NCI-H2196 treated with DMSO at 0.1 percent for 48 hours (cell line): ENCODE data around the gene PLEKHM3.

Experiments used
- DNase-seq: peaks from one replicate; lab custom pipeline; 2025; ENCODE audit not compliant: unreplicated experiment; lab: John Stamatoyannopoulos, UW

PLEKHM3 gene, protein sequence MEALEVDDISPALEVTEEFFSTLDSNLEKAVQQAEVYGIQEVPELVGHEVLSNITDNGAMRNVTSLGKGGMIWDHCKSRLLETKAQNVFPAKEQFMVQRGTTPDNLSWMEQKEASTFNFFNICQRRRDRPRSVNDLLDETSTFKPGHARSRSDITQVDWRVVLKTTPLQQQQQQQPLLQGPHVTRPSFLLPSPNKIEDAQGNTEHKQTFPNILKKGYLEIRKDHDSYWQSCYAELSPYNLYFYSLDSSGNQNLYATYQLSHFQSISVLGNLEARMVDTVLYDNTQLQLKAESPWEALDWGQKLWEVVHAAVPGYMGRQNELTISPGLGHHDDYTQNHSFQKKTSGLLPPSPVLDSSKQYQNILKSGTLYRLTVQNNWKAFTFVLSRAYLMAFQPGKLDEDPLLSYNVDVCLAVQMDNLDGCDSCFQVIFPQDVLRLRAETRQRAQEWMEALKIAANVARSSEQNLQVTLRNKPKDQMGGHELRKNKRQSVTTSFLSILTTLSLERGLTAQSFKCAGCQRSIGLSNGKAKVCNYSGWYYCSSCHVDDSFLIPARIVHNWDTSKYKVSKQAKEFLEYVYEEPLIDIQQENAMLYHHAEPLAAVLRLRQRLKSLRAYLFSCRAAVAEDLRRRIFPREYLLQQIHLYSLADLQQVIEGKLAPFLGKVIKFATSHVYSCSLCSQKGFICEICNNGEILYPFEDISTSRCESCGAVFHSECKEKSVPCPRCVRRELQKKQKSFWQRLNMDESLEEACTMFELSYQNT

DNA sequence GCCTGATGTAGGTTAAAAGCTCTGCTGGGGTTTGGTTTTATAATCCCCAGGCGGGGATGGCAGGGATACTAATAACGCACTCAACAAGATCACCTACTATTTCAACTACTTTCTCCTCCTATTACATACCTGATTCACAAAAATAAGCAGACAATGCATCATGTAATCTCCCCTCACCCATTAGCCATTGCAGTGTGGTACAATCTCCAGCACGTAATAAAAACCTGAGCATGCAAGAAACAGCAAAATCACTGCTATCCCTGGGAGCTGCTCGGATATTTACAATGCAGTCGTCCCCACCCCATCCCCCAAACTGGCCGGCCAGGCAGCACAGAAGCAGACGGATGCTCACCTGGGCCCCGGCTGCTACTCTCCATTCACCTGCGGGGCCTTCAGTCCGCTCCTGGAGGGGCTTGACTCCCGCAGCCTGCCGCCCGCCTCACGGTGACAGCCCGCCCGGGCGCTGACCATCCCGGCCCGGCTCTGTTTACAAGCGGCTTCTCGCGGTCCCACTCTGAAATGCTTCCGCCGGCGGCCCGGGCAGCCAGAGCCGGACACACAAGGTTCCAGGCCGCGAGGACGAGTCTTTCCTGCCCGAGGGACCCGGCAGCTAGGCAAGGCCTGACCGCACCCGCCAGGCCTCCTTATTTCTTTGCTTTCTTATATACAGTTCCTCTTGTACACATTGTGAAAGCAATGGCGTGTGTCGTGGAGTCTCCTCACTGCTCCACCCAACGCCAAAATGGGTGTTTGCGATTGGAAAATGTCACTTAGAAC is at the start of gene PLEKHM3:
TSS of gene PLEKHM3 (minus strand) at position 491 of the 777 bp plus-strand sequence. CDS start 23,888 bp downstream, outside the sequence.
- peak; percentile 44 for DNase-seq

DNA sequence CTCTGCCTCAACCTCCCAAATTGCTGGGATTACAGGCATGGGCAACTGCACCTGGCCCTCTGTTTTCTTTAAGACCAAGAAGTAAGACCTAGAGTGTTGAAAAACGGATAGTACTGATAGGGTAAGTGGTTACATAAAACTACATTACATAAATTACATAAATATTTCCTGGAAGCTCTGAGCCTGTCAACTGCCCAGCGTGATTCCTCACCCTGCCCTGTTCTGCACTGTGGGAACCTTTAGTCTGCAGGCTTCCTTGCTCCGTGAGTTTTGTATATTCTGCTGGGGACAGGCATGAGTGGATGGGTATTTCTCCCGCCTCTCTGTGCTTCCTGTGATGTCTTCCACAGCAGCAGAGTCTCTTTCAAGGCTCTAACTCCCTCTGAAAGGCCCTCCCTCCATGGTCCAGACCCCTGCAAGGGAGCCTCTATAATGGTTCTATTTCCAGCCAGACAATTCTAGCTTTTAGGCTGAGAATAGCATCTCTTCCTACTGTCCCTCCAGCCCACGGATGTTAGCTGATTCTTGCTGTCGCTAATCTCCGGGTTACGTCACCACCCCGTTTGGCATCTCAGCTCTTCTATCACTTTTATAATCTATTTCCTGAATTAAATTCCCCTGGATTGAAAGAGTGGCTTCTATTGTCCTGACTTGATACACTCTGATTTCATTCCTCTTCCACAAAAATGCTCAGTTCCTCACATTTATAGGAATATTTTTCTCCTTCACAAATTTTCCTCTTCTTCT is 49.5 kb upstream of the PLEKHM3 start:
- DNase-seq: no peak

DNA sequence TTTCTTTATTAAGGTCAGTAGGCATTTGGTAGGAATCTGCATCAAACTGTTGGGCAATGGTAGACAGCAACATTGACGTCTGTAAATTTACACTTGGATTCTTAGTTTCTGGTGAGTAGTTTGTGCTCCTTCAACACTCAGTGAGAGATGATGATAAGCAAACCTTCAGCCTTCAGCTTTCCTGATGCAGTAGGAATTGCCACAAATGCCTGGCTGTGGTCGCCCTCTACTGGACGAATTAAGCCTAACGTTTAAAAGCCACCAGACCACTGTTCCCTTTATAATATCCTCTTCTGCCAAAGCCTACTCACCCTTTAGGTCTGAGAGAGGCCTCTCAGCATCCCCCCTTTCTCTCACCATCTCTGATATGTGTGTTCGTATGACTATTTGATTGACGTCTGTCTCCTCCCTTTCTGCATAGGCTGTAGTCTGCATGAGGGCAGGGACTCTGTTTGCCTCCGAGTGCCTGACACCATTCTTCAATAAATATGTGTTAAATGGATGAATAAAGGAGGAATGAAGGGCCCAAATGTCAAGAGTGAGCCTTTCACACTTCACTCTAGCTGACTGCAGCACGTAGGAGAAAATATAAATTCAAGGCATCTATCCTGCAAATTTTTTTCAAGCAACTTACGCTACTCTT is 47.0 kb upstream of the PLEKHM3 start:
- DNase-seq: peak; percentile 9

DNA sequence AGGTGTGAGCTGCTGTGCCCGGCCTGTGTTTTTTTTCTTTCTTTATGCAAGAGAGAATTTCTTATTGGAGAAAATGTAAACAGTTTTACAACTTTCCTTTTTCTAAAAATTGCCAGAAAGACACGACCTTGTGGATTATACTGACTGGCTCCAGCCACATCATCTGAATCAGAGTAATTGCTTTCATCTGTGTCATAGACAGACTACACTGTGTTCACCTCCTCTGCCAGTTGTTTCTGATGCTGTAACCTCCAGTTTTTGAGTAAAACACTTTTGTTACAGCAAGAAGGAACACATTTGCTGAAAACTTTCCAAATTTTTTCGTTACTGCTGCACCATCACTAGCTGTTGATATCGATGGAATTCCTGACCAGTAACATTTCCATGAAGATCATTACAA is 43.9 kb upstream of the PLEKHM3 start:
- DNase-seq: no peak

DNA sequence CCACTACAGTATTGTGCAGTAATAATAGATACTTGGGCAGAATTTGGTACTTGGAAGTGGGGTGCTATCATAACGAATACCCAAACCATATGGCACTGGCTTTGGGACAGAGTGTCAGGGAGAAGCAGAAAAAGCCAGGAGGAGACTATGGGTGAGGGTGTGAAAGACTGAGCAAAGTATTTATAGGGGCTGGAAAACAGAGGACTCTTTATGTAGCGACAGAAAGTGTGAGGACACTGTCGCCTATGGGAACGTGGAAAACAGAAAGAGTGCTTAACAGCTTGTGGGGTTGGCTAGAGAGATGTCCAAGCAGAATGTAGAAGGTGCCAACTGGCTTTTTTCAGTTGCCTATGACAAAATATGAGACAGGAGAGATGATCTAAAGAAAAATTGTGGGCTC is 40.7 kb upstream of the PLEKHM3 start:
- DNase-seq: no peak

DNA sequence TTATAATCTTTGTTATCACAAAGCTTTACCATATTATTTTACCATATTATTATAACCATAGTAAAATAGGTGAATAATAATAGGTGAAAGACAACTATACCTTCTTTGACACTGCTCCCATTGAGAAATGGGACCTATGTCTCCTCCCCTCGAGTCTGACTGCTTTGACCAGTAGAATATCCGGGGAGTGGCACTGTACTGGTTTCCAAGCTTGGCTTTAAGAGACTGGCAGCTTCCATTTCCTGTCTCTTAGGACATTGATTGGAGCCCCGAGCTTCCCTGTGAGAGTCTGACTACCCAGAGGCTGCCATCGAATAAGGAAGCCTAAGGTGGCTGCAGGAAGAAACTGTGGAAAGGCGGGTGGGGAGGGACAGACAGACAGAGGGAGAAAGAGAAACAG is 40.1 kb upstream of the PLEKHM3 start:
- DNase-seq: no peak

DNA sequence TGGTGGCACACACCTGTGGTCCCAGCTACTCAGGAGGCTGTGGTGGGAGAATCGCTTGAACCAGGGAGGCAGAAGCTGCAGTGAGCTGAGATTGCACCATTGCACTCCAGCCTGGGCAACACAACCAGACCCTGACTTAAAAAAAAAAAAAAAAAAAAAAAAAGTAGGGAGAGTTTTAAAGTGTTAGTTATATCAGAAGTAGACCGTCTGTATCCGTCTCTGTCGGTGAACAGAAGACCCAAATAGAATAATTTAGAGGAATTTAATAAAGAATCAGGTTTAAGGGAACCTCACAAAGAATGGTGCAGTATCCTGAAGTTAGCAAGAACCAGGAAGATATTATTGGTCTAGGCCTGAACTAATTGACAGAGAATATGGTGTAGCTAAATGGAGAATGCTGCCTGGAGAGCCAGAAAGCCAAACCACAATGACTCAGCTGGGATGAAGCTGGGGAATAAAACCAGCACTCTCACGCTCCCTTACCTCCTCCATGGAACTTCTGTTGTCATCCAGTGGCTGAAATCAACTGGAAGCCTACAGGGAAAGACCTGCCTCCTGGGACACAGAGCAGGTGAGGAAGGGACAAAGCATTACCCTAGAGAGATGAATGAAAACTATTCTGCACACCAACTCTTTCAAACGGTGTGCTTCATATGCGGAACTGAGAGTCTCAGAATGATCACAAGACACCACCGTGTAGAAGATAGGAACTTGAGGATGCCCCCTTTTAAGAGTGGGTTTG is 39.1 kb upstream of the PLEKHM3 start:
- DNase-seq: no peak

DNA sequence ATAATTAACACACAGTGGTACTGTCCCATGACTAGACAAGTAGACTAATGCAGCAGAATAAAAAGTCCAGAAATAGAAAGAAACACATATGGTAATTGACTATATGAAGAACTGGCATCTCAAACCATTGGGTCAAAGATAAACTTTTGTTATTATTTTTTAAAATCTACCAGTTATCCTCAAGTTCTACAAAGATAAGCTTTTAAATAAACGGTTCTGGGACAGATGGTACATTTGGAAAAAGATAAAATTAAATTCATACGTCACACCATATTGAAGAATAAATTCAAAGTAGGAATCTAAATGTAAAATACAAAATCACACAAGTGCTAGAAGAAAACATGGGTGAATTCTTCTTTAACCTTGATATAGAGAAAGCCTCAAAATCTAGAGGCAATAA is 37.6 kb upstream of the PLEKHM3 start:
- no peak for DNase-seq

DNA sequence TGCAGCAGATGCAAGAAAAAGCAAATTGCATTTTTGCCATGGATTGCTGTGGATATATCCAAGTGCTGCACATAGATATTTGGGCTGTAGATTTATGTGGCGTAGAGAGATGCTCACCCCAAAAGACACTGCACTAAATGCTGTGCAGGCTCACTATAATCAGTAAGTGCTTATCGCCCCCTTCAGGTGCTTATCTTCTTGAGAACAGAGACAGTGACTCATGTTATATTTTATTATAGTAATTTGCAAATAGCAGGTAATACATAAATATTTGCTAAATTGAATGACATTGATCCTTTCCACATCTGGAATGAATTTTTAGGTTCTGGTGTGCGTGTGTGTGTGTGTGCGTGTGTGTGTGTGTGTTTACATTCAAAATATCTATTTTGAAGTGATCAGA is 36.8 kb upstream of the PLEKHM3 start:
- DNase-seq: no peak

DNA sequence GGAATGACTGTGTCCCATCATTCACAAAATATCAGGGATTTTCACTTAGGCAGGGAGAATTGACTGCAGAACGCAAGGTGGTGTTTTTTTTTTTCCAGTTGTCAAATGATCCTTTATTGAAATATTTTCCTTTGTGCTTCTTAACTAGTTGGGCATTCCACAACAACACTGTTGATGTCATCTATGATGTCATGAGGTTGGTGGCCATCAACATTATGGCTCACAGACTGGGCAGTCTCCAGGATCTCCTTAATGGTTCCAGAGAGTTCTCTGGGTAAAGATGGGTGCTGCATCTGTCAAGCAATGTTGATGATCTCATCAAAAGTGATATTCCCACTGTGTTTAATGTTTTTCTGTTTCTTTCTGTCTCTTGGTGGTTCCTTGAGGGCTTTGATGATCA is 31.8 kb upstream of the PLEKHM3 start:
- DNase-seq: no peak

DNA sequence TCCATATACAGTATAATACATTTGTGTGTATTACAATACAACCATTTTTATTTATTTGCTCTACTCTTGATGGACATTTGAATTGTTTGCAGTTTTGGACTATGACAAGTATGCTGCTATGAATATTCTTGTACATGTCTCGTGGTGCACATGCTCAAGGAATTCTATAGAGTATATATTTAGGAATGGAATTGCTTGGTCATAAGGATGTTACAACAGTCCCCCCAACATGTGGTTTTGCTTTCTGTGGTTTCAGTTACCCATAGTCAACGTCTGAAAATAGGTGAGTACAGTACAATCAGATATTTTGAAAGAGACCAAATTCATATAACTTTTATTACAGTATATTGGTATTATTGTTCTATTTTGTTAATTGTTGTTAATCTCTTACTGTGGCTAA is 24.1 kb upstream of the PLEKHM3 start:
- DNase-seq: no peak

DNA sequence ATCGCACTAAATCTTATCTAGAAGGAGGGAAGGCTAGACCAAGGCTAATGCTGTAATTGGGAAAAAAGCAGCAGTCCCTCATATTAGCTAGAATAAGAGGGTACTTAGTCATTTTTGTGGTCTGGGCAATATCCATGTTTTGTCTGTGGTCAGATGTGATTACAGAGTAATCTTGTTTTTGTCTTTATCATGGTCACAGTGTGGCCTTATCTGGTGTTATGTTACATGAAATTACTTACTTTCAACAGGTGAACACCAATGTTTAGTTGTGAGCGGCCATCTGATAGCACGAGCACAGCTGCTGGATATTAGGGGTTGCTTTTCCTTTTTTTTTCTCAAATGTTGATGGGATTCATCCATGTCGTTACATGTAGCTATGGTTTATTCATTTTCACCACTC is 23.7 kb upstream of the PLEKHM3 start:
- no peak for DNase-seq

DNA sequence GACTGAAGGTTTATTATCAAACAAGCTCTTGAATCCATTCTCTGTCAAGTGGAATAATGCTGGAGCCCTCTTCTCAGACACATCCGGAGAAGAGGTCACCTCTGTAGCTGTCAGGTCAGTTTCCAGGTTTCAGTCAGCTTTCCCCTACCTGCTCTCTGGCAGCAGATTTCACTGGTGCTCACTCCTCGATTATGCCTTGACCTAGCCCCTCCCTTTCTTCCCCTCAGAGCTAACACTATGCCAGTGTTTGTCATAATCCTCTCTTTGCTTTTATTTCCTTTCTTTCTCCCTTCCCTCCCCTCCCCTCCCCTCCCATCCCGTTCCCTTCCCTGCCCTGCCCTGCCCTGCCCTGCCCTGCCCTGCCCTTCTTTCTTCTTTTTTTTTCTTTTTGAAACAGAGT is 22.5 kb upstream of the PLEKHM3 start:
- DNase-seq: no peak

DNA sequence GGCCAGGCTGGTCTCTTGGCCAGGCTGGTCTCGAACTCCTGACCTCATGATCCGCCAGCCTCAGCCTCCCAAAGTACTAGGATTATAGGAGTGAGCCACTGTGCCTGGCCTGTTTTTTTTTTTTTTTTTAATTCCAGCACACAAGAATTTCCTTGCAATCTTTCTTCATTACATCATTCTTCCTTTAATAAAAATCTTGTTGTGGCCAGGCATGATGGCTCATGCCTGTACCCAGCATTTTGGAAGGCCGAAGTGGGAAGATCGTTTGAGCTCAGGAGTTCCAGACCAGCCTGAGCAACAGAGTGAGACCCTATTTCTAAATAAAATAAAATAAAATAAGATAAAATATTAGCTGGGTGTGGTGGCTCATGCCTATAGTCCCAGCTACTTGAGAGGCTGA is 21.4 kb upstream of the PLEKHM3 start:
- no peak for DNase-seq

DNA sequence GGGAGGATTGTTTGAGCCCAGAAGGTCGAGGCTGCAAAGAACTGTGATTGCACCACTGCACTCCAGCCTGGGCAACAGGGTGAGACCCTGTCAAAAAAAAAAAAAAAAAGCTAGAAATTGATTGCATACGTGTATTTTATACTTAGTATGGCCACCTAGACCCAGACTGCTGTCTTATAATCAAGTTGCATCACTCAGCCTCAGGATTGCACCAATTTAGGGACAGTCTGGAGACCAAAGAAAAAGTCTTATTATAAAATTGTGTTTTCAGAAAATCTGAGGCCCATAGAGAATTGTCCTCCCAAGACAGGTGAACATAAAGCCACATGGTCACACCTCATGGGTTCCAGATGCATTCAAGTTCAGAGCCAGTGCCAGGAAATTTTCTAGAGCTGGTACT is 17.1 kb upstream of the PLEKHM3 start:
- no peak for DNase-seq

DNA sequence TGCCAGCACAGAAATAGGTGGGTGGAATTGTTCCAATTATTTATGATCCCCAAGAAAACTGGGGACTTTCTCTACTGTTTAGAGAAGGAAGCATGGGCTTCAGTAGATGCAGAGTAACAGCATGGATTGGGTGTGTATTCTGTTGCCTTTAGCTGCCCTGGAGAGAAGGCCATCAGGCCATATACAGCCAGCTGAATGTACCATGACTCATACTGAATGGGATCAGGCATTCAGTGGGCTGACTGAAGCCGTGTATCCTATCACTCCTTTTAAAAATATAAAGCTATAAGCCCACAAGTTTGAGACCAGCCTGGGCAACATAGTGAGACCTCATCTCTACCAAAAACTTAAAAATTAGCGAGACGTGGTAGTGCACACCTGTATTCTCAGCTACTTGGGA is 16.7 kb upstream of the PLEKHM3 start:
- no peak for DNase-seq

DNA sequence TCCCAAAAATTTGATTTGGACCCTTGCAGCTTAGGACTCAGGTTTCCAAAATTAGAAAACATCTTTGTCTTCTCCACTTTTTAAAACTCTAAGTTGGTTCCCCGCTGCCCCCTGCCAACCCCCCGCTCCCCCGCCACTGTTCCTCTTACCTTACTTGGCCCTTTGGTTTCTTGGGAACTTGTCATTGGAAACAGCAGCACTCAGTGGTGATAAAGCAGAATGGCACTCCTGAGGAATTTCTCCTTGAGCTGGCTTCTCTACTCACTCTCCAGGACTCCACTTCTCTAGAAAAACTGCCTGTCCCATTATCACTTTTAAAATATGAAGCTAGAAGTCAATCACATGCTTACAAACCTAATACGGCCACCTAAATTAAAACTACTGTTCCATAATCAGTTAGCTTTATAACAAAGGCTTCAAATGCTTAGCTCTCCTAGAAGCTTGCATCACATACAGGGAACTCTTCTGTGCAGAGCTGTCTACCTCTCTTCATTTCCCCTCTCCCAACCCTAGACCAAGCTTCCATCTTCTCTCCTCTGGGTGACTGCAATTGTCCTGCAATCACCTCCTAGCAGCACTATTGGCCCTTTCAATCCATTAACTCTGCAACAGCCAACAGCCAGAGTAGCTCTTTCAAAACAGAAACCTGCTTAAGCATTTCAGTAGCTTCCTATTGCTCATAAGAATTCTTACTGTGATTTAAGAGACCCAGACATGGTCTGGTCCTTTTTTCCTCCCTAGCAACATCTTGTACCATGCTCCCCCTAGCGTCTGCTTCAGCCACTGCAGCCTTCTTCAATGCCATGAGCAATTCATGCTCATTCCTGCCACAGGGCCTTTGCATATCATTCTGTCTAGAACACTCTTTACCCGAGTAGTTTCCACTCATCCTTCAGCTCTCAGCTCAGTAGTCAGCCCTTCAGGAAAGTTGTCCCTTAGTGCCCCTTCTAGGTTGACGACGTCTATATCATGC is 15.2 kb upstream of the PLEKHM3 start:
- DNase-seq: peak; percentile 10

DNA sequence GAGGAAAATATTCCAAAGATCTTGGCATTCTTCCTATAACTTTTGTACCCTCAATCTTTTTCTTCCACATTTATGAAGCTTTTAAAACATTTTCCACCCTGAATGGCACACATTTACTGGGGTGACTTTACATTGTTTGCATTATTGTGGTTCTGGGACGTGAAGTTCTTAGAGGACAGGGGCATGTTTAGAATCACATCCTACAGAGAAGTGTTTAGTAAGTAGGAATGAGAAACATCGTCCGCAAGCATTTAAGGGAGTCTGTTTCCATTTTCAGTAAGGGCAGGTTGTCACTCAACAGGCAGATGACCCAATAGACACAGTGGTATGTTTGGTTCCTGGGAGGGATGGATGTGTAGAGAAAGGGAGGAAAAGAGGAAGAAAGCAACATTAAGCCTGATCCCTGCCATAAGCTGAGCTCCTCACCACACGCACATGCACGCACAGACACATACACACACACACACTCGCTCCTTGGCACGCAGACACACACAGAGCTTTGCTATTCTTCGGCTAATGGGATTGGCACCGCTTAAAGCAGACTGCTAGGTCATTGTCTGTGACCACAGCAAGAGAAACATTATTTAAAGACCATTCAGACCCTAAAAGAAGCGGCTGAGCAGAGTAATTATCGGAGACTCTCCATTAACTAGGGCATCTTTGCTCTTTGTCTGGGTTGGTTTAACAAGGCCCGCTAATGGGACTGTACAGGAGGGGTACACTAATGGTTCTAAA is 14.2 kb upstream of the PLEKHM3 start:
- DNase-seq: no peak
